PC-3 (cell line): ENCODE data around the gene FBXL19.

Experiments
- CTCF ChIP-seq: fragments of 300-600 bp; sonication (generic); conservative IDR thresholded peaks from 2 replicates; pipeline ENCODE4 v1.5.1; 2017; ENCODE audit warnings: antibody characterized with exemption, low read depth, mild to moderate bottlenecking, low read length
- EZH2 ChIP-seq: fragments of 300-600 bp; sonication (generic); IDR thresholded peaks from one replicate; pipeline ENCODE4 v1.6.1; 2017; ENCODE audit warnings: antibody characterized with exemption, mild to moderate bottlenecking, low read length; ENCODE audit not compliant: unreplicated experiment
- EZH2phosphoT487 ChIP-seq: fragments of 300-600 bp; sonication (generic); IDR thresholded peaks from 2 replicates; pipeline ENCODE4 v1.6.1; 2018; ENCODE audit warnings: mild to moderate bottlenecking, antibody characterized with exemption, low read length, borderline replicate concordance

DNA sequence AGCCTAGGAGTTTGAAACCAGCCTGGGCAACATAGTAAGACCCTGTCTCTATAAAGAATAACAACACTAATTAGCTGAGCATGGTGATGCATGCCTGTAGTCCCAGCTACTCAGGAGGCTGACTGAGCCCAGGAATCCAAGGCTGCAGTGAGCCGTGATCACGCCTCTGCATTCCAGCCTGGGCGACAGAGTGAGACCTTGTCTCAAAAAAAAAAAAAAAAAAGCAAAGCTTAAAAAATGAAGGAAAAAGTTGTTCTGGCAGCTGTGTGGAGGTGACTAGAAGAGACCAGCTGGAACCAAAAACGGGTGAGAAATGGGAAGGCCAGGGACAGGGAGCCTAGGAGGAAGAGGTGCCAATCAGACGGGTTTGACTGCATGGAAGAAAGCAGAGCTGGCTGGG is 33.7 kb upstream of the FBXL19 start:
- TF ChIP-seq CTCF (no peak), EZH2 (no peak), EZH2phosphoT487 (no peak)
